Heart left ventricle (tissue), 13 donors: ENCODE measurements around the gene HHAT.

Experiments used
- CTCF ChIP-seq, 12 donors: fragments of 200-600 bp; sonication (generic) in 4 of 12; IDR thresholded peaks; one replicate each; pipeline versions ENCODE4 v1.5.0 to v1.8.0; 2018 to 2022; ENCODE audit warnings: antibody characterized with exemption in 12 of 12, mild to moderate bottlenecking in 5 of 12
- POLR2A ChIP-seq, 2 donors: fragments of 450-650 bp; IDR thresholded peaks; one replicate each; pipeline ENCODE4 v1.6.1; 2017; ENCODE audit warnings: antibody characterized with exemption in 2 of 2, mild to moderate bottlenecking in 2 of 2, moderate library complexity in 2 of 2
- donor health status: ischemic (EF 13 %, LVEDD 7.1; RV severe dilation, severe dysfunction).
- donor health status: DM: no; HTN: yes; CAD: no.
- donor health status: DM: no; HTN: no; CAD: no.
- donor health status: ischemic (EF 25% LVEDD 6.9; RV normal size, moderate dysfunction).
- donor health status: ischemic (EF 25% LVEDD 5.7; RV mildly dilated, moderate dysfunction).
- donor health status: ischemic (EF 35%, LVEDD 5.7; RV mildly dilated, moderate dysfunction).
- donor health status: nonischemic (EF 11% LVEDD 7.7; RV severe dilation, severe dysfunction).
- donor health status: DM: yes; HTN: yes; CAD: no.
- donor health status: PGD.
- donor health status: ischemic (EF 29% LVEDD 5.4; RV normal size, mild dysfunction).
- donor health status: nonischemic (EF 23%, LVEDD 6.1; RV moderate dilation, normal function).

DNA sequence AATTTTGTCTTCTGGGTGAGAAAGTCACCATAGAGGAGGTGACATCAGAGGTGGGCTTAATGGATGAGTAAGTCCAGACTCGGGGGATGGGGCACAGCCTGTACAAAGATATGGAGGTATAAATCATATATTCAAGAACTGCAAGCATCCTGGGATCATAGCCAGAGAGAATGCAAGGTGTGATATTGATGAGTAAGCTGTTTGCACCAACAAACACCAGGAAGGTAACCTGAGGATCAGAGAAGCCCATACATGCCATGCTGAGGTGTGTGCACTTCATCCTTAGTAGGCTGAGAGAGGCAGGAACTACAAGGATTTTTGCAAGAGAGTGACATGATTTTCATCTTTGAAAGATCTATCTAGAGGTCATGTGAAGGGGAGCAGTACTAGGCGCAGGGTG lies 306.4 kb downstream of the HHAT start:
- TF ChIP-seq POLR2A (IDR thresholded peaks at IDR 0.05) (no peak), CTCF (IDR thresholded peaks at IDR 0.05) (no peak)
